Suprapubic skin (tissue), 4 donors: Measurements from ENCODE around the gene ZNF804B.

Experiments used
- EP300 ChIP-seq: sonication (generic); formaldehyde crosslinking; IDR thresholded peaks from one replicate; pipeline ENCODE4 v1.6.1; 2017; ENCODE audit warnings: antibody characterized with exemption
- POLR2A ChIP-seq, 2 donors: fragments of 450-650 bp; IDR thresholded peaks; one replicate each; pipeline ENCODE4 v1.6.1; 2017; ENCODE audit warnings: antibody characterized with exemption in 2 of 2, mild to moderate bottlenecking in 2 of 2, moderate library complexity in 2 of 2
- POLR2AphosphoS5 ChIP-seq, 3 donors: sonication (generic); formaldehyde crosslinking; IDR thresholded peaks; one replicate each; pipeline ENCODE4 v1.6.1; 2017; ENCODE audit warnings: antibody characterized with exemption in 3 of 3
- TF ChIP-seq, protein P1 (sequence below), 2 donors: fragments of 200-600 bp in 1 of 2; fragments of 450-650 bp in 1 of 2; sonication (generic) in 1 of 2; IDR thresholded peaks; one replicate each; pipeline ENCODE4 v1.5.1; 2016 to 2019; ENCODE audit warnings: antibody characterized with exemption in 2 of 2, mild to moderate bottlenecking in 1 of 2, moderate library complexity in 1 of 2

DNA sequence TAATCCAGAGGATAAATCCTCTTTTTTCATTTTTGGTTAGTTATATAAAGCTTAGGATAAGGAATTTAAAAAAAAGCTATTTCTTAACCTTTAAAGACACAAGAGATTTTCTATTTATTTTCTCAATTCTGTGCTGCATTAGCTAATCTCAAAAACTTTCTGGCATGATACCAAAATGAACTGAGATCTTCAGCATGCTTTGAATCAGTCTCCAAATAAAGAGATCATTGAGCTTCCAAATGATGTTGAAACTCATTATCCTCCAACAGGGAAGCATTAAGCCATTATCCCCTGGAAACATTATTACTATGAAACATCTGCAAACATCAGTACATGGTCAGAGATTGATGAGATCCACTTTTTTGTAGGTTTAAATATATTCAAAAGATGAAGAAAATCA is 386.3 kb downstream of the ZNF804B start:
- TF ChIP-seq, protein P1, sequence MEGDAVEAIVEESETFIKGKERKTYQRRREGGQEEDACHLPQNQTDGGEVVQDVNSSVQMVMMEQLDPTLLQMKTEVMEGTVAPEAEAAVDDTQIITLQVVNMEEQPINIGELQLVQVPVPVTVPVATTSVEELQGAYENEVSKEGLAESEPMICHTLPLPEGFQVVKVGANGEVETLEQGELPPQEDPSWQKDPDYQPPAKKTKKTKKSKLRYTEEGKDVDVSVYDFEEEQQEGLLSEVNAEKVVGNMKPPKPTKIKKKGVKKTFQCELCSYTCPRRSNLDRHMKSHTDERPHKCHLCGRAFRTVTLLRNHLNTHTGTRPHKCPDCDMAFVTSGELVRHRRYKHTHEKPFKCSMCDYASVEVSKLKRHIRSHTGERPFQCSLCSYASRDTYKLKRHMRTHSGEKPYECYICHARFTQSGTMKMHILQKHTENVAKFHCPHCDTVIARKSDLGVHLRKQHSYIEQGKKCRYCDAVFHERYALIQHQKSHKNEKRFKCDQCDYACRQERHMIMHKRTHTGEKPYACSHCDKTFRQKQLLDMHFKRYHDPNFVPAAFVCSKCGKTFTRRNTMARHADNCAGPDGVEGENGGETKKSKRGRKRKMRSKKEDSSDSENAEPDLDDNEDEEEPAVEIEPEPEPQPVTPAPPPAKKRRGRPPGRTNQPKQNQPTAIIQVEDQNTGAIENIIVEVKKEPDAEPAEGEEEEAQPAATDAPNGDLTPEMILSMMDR (IDR thresholded peaks at IDR 0.05), result no peak
- no peak for TF ChIP-seq EP300
- no peak for TF ChIP-seq POLR2AphosphoS5 (IDR thresholded peaks at IDR 0.05)
- TF ChIP-seq POLR2A (IDR thresholded peaks at IDR 0.05), result no peak
